HepG2 (cell line): Measurements from ENCODE around the gene HES6. TPM values are rescaled to one million over a fixed set of nuclear protein-coding genes. Genes with fewer than 3 reads are reported as not detected.

ENCODE experiments used
- CENPX ChIP-seq: sonication (generic); formaldehyde crosslinking; IDR thresholded peaks from 2 replicates; pipeline ENCODE4 v1.9.0; 2021; ENCODE audit warnings: mild to moderate bottlenecking, missing genetic modification reagents, moderate library complexity
- HNRNPL ChIP-seq: fragments of 200-400 bp; formaldehyde crosslinking; IDR thresholded peaks from 2 replicates; pipeline ENCODE4 v1.6.1; 2017; ENCODE audit warnings: mild to moderate bottlenecking, low read depth, low read length
- JUNB ChIP-seq: sonication (generic); formaldehyde crosslinking; IDR thresholded peaks from 2 replicates; pipeline ENCODE4 v1.8.0; 2022; ENCODE audit warnings: missing genetic modification reagents, mild to moderate bottlenecking, borderline replicate concordance
- MEF2D ChIP-seq: sonication (generic); formaldehyde crosslinking; IDR thresholded peaks from 2 replicates; pipeline ENCODE4 v1.5.1; 2020; ENCODE audit warnings: mild to moderate bottlenecking, missing genetic modification reagents
- MTA1 ChIP-seq: sonication (generic); formaldehyde crosslinking; IDR thresholded peaks from 2 replicates; pipeline ENCODE4 v1.4.0; 2020; ENCODE audit warnings: missing genetic modification reagents, mild to moderate bottlenecking, borderline replicate concordance
- MTF1 ChIP-seq: sonication (generic); formaldehyde crosslinking; IDR thresholded peaks from 2 replicates; pipeline ENCODE4 v1.5.0; 2020; ENCODE audit warnings: missing genetic modification reagents
- NFATC3 ChIP-seq: sonication (generic); formaldehyde crosslinking; IDR thresholded peaks from 2 replicates; pipeline ENCODE4 v1.5.1; 2020; ENCODE audit warnings: mild to moderate bottlenecking, missing genetic modification reagents
- NPAS2 ChIP-seq: sonication (generic); formaldehyde crosslinking; IDR thresholded peaks from 2 replicates; pipeline ENCODE4 v1.8.0; 2022; ENCODE audit warnings: mild to moderate bottlenecking, missing genetic modification reagents, borderline replicate concordance
- PLRG1 ChIP-seq: fragments of 450-650 bp; conservative IDR thresholded peaks from 2 replicates; pipeline ENCODE4 v1.6.1; 2016
- PPARG ChIP-seq: conservative IDR thresholded peaks from 2 replicates; pipeline ENCODE4 v1.6.1; 2016; ENCODE audit warnings: missing biosample characterization, missing genetic modification reagents
- PRPF4 ChIP-seq: fragments of 200-400 bp; formaldehyde crosslinking; IDR thresholded peaks from 2 replicates; pipeline ENCODE4 v1.6.1; 2016; ENCODE audit warnings: low read length, low read depth; ENCODE audit not compliant: poor library complexity, severe bottlenecking
- RXRB ChIP-seq: IDR thresholded peaks from 2 replicates; pipeline ENCODE4 v1.6.1; 2016; ENCODE audit warnings: borderline replicate concordance, missing genetic modification reagents, missing compliant biosample characterization
- SP2 ChIP-seq: sonication (generic); formaldehyde crosslinking; IDR thresholded peaks from 2 replicates; pipeline ENCODE4 v1.5.1; 2020; ENCODE audit warnings: mild to moderate bottlenecking, missing genetic modification reagents
- SRSF4 ChIP-seq: fragments of 200-400 bp; formaldehyde crosslinking; IDR thresholded peaks from one replicate; pipeline ENCODE4 v1.6.1; 2018; ENCODE audit warnings: mild to moderate bottlenecking, low read depth, low read length, moderate library complexity; ENCODE audit not compliant: poor library complexity, severe bottlenecking
- STAG1 ChIP-seq: sonication (generic); formaldehyde crosslinking; IDR thresholded peaks from 2 replicates; pipeline ENCODE4 v1.4.0; 2020; ENCODE audit warnings: missing genetic modification reagents
- TCF7 ChIP-seq: sonication (generic); IDR thresholded peaks from 2 replicates; pipeline ENCODE4 v1.6.1; 2016; ENCODE audit warnings: antibody characterized with exemption, low read depth
- TIGD3 ChIP-seq: sonication (generic); formaldehyde crosslinking; IDR thresholded peaks from 2 replicates; pipeline ENCODE4 v1.5.1; 2020; ENCODE audit warnings: mild to moderate bottlenecking, missing genetic modification reagents, borderline replicate concordance
- ZMYM4 ChIP-seq: sonication (generic); formaldehyde crosslinking; IDR thresholded peaks from 2 replicates; pipeline ENCODE4 v1.8.1; 2023; ENCODE audit warnings: mild to moderate bottlenecking, missing genetic modification reagents
- ZNF20 ChIP-seq: sonication (generic); formaldehyde crosslinking; IDR thresholded peaks from 2 replicates; pipeline ENCODE4 v1.4.0; 2020; ENCODE audit warnings: mild to moderate bottlenecking, moderate library complexity, missing genetic modification reagents
- ZNF510 ChIP-seq: sonication (generic); formaldehyde crosslinking; IDR thresholded peaks from 2 replicates; pipeline ENCODE4 v1.4.0; 2020; ENCODE audit warnings: low read depth, mild to moderate bottlenecking, missing genetic modification reagents
- ZNF788 ChIP-seq: sonication (generic); formaldehyde crosslinking; IDR thresholded peaks from 2 replicates; pipeline ENCODE4 v1.5.0; 2020; ENCODE audit warnings: mild to moderate bottlenecking, missing genetic modification reagents, borderline replicate concordance
- ZNF841 ChIP-seq: sonication (generic); formaldehyde crosslinking; IDR thresholded peaks from 2 replicates; pipeline ENCODE4 v1.8.1; 2023; ENCODE audit warnings: missing genetic modification reagents, borderline replicate concordance
- polyA plus RNA-seq, 8 experiments: library from polyadenylated mRNA; depleted of rRNA in 3 of 8; stranded (reverse) in 7 of 8; unstranded in 1 of 8; fragments of >200 nt; fragmentation: Illumina TruSeq in 4 of 8; extraction: Trizol in 4 of 8; gene quantifications; 2 replicates each; pipeline versions ENCODE4 v1.2.1 to v1.2.3, GENCODE V29; 2011 to 2016; ENCODE audit warnings: low read depth in 4 of 8, missing spikeins in 1 of 8, mixed read lengths in 1 of 8; ENCODE audit not compliant: insufficient read depth in 1 of 8
- total RNA-seq, 5 experiments: library from RNA; depleted of rRNA; stranded (reverse); fragments of >200 nt; fragmentation: Illumina TruSeq; extraction: Trizol; gene quantifications; 2 replicates each; pipeline ENCODE4 v1.2.3, GENCODE V29; 2016; ENCODE audit warnings: low read depth in 1 of 5
- TF ChIP-seq, protein P1 (sequence below): sonication (generic); formaldehyde crosslinking; IDR thresholded peaks from 2 replicates; pipeline ENCODE4 v1.5.0; 2020; ENCODE audit warnings: missing genetic modification reagents
- TF ChIP-seq, protein P2 (sequence below): IDR thresholded peaks from 2 replicates; pipeline ENCODE4 v1.6.1; 2016; ENCODE audit warnings: low read depth, control low read depth
- TF ChIP-seq, protein P3 (sequence below): sonication (generic); formaldehyde crosslinking; IDR thresholded peaks from 2 replicates; pipeline ENCODE4 v1.5.0; 2020; ENCODE audit warnings: missing genetic modification reagents

Gene HES6
- total and polyA plus RNA-seq, 2 of the 13 experiments (the other 11 are each of a cell fraction or from before 2014, with no cell fraction given) = 19.5 to 82.8 TPM

GRCh38 chr2:238239863-238240756, at the start of gene HES6 (continued):
- TF ChIP-seq ZMYM4 (CRISPR knock-in tag) (peak; percentile 85), TIGD3 (CRISPR knock-in tag) (no peak), JUNB (CRISPR knock-in tag) (no peak), PPARG (no peak), NFATC3 (no peak), PLRG1 (no peak), CENPX (CRISPR knock-in tag) (no peak), MTA1 (0 out of 2 replicates have a peak, but pooled peaks have one; percentile 49), STAG1 (CRISPR knock-in tag) (no peak), ZNF788 (0 out of 2 replicates have a peak, but pooled peaks have one; percentile 71), ZNF841 (CRISPR knock-in tag) (no peak), SRSF4 (no peak), ZNF510 (CRISPR knock-in tag) (no peak; the same call in 1 of the 2 replicates), SP2 (CRISPR knock-in tag) (peak; percentile 78), TCF7 (no peak), PRPF4 (no peak), RXRB (CRISPR knock-in tag) (no peak), MTF1 (CRISPR knock-in tag) (no peak), HNRNPL (no peak), MEF2D (CRISPR knock-in tag) (no peak), NPAS2 (CRISPR knock-in tag) (no peak), ZNF20 (no peak)
- TF ChIP-seq, protein P1, sequence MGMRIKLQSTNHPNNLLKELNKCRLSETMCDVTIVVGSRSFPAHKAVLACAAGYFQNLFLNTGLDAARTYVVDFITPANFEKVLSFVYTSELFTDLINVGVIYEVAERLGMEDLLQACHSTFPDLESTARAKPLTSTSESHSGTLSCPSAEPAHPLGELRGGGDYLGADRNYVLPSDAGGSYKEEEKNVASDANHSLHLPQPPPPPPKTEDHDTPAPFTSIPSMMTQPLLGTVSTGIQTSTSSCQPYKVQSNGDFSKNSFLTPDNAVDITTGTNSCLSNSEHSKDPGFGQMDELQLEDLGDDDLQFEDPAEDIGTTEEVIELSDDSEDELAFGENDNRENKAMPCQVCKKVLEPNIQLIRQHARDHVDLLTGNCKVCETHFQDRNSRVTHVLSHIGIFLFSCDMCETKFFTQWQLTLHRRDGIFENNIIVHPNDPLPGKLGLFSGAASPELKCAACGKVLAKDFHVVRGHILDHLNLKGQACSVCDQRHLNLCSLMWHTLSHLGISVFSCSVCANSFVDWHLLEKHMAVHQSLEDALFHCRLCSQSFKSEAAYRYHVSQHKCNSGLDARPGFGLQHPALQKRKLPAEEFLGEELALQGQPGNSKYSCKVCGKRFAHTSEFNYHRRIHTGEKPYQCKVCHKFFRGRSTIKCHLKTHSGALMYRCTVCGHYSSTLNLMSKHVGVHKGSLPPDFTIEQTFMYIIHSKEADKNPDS = no peak; the same call in 1 of the 2 replicates
- TF ChIP-seq, protein P2, sequence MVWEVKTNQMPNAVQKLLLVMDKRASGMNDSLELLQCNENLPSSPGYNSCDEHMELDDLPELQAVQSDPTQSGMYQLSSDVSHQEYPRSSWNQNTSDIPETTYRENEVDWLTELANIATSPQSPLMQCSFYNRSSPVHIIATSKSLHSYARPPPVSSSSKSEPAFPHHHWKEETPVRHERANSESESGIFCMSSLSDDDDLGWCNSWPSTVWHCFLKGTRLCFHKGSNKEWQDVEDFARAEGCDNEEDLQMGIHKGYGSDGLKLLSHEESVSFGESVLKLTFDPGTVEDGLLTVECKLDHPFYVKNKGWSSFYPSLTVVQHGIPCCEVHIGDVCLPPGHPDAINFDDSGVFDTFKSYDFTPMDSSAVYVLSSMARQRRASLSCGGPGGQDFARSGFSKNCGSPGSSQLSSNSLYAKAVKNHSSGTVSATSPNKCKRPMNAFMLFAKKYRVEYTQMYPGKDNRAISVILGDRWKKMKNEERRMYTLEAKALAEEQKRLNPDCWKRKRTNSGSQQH = no peak; the same call in none of the 2 replicates
- TF ChIP-seq, protein P3, sequence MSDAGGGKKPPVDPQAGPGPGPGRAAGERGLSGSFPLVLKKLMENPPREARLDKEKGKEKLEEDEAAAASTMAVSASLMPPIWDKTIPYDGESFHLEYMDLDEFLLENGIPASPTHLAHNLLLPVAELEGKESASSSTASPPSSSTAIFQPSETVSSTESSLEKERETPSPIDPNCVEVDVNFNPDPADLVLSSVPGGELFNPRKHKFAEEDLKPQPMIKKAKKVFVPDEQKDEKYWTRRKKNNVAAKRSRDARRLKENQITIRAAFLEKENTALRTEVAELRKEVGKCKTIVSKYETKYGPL (CRISPR knock-in tag) = no peak; the same call in 1 of the 2 replicates
